ENCODE results near the gene CSMD2.

The CSMD2 gene

DNA sequence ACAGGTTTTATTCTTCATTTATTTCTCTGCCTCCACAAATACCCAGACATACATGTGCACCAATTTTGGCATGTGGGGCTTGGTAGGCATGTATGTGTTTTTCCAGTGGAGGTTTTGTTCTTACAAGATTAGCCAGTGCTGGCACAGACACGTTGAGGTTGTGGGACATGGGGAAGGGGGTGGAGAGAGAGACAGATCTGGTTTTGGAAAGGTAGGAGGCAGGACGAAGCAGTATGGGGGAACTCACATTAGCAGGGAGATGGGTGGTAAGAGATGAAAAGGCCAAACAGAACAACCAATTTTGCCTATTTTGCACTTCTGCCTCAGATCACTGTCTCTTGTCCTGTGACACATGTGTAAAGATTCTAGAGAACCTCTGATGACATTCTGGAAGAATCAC lies 467.2 kb downstream of the CSMD2 start:
- no peaks in the 10 kb centered on the region for H3K9me3 ChIP-seq (replicated peaks; ENCODE audit: insufficient read depth, low read length)
- no peak overlapping the region for H2AFZ ChIP-seq (ENCODE audit: low read length)
- H3F3A ChIP-seq (ENCODE audit: insufficient read depth, low read length): no peaks in the 10 kb centered on the region
- H3K79me2 ChIP-seq (ENCODE audit: low read length): no peaks in the 10 kb centered on the region
- TF ChIP-seq, protein P1, sequence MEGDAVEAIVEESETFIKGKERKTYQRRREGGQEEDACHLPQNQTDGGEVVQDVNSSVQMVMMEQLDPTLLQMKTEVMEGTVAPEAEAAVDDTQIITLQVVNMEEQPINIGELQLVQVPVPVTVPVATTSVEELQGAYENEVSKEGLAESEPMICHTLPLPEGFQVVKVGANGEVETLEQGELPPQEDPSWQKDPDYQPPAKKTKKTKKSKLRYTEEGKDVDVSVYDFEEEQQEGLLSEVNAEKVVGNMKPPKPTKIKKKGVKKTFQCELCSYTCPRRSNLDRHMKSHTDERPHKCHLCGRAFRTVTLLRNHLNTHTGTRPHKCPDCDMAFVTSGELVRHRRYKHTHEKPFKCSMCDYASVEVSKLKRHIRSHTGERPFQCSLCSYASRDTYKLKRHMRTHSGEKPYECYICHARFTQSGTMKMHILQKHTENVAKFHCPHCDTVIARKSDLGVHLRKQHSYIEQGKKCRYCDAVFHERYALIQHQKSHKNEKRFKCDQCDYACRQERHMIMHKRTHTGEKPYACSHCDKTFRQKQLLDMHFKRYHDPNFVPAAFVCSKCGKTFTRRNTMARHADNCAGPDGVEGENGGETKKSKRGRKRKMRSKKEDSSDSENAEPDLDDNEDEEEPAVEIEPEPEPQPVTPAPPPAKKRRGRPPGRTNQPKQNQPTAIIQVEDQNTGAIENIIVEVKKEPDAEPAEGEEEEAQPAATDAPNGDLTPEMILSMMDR (IDR thresholded peaks at IDR 0.05; ENCODE audit: low read length): no peak
- TF ChIP-seq EZH2phosphoT487 (IDR thresholded peaks at IDR 0.05; ENCODE audit: low read length) (no peak), EZH2 (optimal IDR thresholded peaks at IDR 0.05; ENCODE audit: low read depth, low read length) (no peak)
- H3K9ac ChIP-seq (ENCODE audit: low read length): no peak overlapping the region
- no peak for DNase-seq
- H3K9me2 ChIP-seq (replicated peaks; ENCODE audit: insufficient read depth, low read length): no peaks in the 10 kb centered on the region
- H3K27me3 ChIP-seq (replicated peaks; ENCODE audit: insufficient read depth, low read length): peaks cover 60% of the 10 kb centered on the region
- H3K36me3 ChIP-seq (replicated peaks; ENCODE audit: insufficient read depth, low read length): no peaks in the 10 kb centered on the region
- no peak overlapping the region for H3K4me3 ChIP-seq (ENCODE audit: low read length)
- H3K4me2 ChIP-seq (ENCODE audit: low read depth, low read length): no peak overlapping the region
- H3K27ac ChIP-seq (ENCODE audit: low read length): no peak overlapping the region
- H3K4me1 ChIP-seq (ENCODE audit: low read length): no peaks in the 10 kb centered on the region
- no peaks in the 10 kb centered on the region for H4K20me1 ChIP-seq (ENCODE audit: insufficient read depth, low read length)

DNA sequence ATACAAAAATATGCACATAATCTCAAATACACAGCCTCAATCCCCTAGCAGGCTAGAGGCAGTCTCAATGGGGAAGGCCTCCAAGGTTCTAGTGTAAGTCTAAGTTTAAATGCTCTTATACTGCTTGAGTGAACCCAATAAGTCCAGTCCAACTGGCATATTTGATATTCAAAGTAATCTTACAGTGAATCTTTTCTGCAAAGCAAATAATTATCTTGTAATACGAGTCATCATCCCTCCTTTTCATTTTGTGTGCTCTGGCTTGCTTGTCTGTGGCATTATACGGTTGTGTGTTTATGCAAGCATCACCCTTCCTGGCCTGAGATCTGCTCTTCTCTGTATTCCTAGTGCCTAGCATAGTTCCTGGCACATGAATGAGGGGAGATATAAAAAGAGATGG lies 468.1 kb downstream of the CSMD2 start:
- Histone ChIP-seq H3K79me2 (ENCODE audit: low read length) (no peaks in the 10 kb centered on the region), H3K9me2 (replicated peaks; ENCODE audit: insufficient read depth, low read length) (no peaks in the 10 kb centered on the region), H3K27me3 (replicated peaks; ENCODE audit: insufficient read depth, low read length) (peaks cover 60% of the 10 kb centered on the region), H3K9me3 (replicated peaks; ENCODE audit: insufficient read depth, low read length) (no peaks in the 10 kb centered on the region), H3K36me3 (replicated peaks; ENCODE audit: insufficient read depth, low read length) (no peaks in the 10 kb centered on the region), H4K20me1 (ENCODE audit: insufficient read depth, low read length) (no peaks in the 10 kb centered on the region), H2AFZ (ENCODE audit: low read length) (no peak overlapping the region), H3K27ac (ENCODE audit: low read length) (no peak overlapping the region), H3K4me2 (ENCODE audit: low read depth, low read length) (no peak overlapping the region), H3F3A (ENCODE audit: insufficient read depth, low read length) (no peaks in the 10 kb centered on the region), H3K4me1 (ENCODE audit: low read length) (no peaks in the 10 kb centered on the region), H3K4me3 (ENCODE audit: low read length) (no peak overlapping the region), H3K9ac (ENCODE audit: low read length) (no peak overlapping the region)
- no peak for TF ChIP-seq EZH2 (optimal IDR thresholded peaks at IDR 0.05; ENCODE audit: low read depth, low read length)
- TF ChIP-seq, protein P1 (IDR thresholded peaks at IDR 0.05; ENCODE audit: low read length): no peak
- no peak for DNase-seq

DNA sequence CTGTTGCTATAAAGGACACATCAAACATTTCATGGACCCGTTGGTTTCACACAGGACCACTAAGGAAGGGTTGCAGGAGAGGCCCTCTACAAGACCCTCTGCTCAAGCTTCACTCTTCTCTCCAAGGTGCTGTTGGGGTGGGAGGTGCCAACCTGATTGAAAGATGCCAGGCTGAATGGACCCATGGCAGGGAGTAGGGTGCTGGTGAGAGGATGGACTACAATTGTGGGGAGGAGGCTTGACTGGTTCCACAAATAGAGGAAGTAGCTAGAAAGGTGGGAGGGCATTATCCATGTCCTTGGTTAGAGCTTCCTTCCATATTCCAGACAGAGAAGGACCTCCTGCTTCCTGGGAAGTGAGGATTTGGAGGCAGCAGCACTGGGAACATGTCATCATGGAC lies 468.7 kb downstream of the CSMD2 start:
- H3K4me1 ChIP-seq (ENCODE audit: low read length): no peaks in the 10 kb centered on the region
- H3K9me2 ChIP-seq (replicated peaks; ENCODE audit: insufficient read depth, low read length): no peaks in the 10 kb centered on the region
- H3K36me3 ChIP-seq (replicated peaks; ENCODE audit: insufficient read depth, low read length): no peaks in the 10 kb centered on the region
- no peaks in the 10 kb centered on the region for H3K79me2 ChIP-seq (ENCODE audit: low read length)
- DNase-seq: no peak
- TF ChIP-seq, protein P1 (IDR thresholded peaks at IDR 0.05; ENCODE audit: low read length): no peak
- TF ChIP-seq EZH2phosphoT487 (IDR thresholded peaks at IDR 0.05; ENCODE audit: low read length) (no peak), EZH2 (optimal IDR thresholded peaks at IDR 0.05; ENCODE audit: low read depth, low read length) (no peak)
- H3K27me3 ChIP-seq (replicated peaks; ENCODE audit: insufficient read depth, low read length): peaks cover 59% of the 10 kb centered on the region
- no peak overlapping the region for H3K4me2 ChIP-seq (ENCODE audit: low read depth, low read length)
- no peak overlapping the region for H3K9ac ChIP-seq (ENCODE audit: low read length)
- no peak overlapping the region for H3K4me3 ChIP-seq (ENCODE audit: low read length)
- H4K20me1 ChIP-seq (ENCODE audit: insufficient read depth, low read length): no peaks in the 10 kb centered on the region
- no peaks in the 10 kb centered on the region for H3F3A ChIP-seq (ENCODE audit: insufficient read depth, low read length)
- H3K9me3 ChIP-seq (replicated peaks; ENCODE audit: insufficient read depth, low read length): no peaks in the 10 kb centered on the region
- no peak overlapping the region for H2AFZ ChIP-seq (ENCODE audit: low read length)
- H3K27ac ChIP-seq (ENCODE audit: low read length): no peak overlapping the region

All from MM.1S (cell line).